ENCODE measurements around the gene CYB561D2. TPM values are rescaled to one million over a fixed set of nuclear protein-coding genes. Genes with fewer than 3 reads are reported as not detected.
A peak's percentile ranks its signal among the peaks of the same experiment; 100 is the strongest.

CYB561D2 gene
- total RNA-seq, 1 experiment from 2014 or later = 19.3 TPM

GRCh38 chr3:50331364-50331907 lies 19.2 kb upstream of the CYB561D2 start:
- Histone ChIP-seq H3K9me2 (ENCODE audit: insufficient read depth) (no peaks in the 10 kb centered on the region), H3K4me3 (no peak overlapping the region), H4K20me1 (ENCODE audit: insufficient read depth) (no peaks in the 10 kb centered on the region; the same call in 1 of the 2 replicates), H3K27ac (no peak overlapping the region), H3K27me3 (ENCODE audit: insufficient read depth, low read depth) (no peaks in the 10 kb centered on the region), H3K4me1 (replicated peaks; ENCODE audit: insufficient read depth) (peaks cover 19% of the 10 kb centered on the region), H3K9me3 (ENCODE audit: insufficient read depth, low read depth) (no peaks in the 10 kb centered on the region), H3K36me3 (ENCODE audit: low read depth) (no peaks in the 10 kb centered on the region), H3K4me2 (no peak overlapping the region), H3K79me2 (ENCODE audit: low read depth) (peaks cover 50% of the 10 kb centered on the region), H3F3A (ENCODE audit: insufficient read depth, low read depth) (peaks cover 38% of the 10 kb centered on the region), H2AFZ (no peak overlapping the region)
- POLR2A ChIA-PET (ENCODE audit: unreplicated experiment) = no interaction called here
- TF ChIP-seq EZH2 (IDR thresholded peaks at IDR 0.05; ENCODE audit: low read depth) (no peak), CTCF (conservative IDR thresholded peaks at IDR 0.05) (no peak)
- intact Hi-C loops (cut with micrococcal nuclease; ENCODE audit: unreplicated experiment) = no loop called here
- BruUV-seq (replicated peaks) = no TSS peak
- CTCF ChIA-PET = no interaction called here
- DNase-seq = no peak

GRCh38 chr3:50333744-50334328 lies 16.8 kb upstream of the CYB561D2 start:
- H2AFZ ChIP-seq = no peak overlapping the region
- DNase-seq = no peak
- POLR2A ChIA-PET (ENCODE audit: unreplicated experiment) = interaction anchor here (0.5 to 0.6 kb wide), 2 partner anchors 11 to 27 kb away, joined by 20 to 21 read pairs; no protein-coding TSS in a partner anchor
- no peaks in the 10 kb centered on the region for H3K9me3 ChIP-seq (ENCODE audit: insufficient read depth, low read depth)
- CTCF ChIA-PET = no interaction called here
- H3K27me3 ChIP-seq (ENCODE audit: insufficient read depth, low read depth) = no peaks in the 10 kb centered on the region
- TF ChIP-seq EZH2 (IDR thresholded peaks at IDR 0.05; ENCODE audit: low read depth) (no peak), CTCF (conservative IDR thresholded peaks at IDR 0.05) (no peak)
- H3K79me2 ChIP-seq (ENCODE audit: low read depth) = peaks cover 42% of the 10 kb centered on the region
- H3K4me2 ChIP-seq = no peak overlapping the region
- intact Hi-C loops (cut with micrococcal nuclease; ENCODE audit: unreplicated experiment) = no loop called here
- H3K4me3 ChIP-seq = no peak overlapping the region
- H3K4me1 ChIP-seq (replicated peaks; ENCODE audit: insufficient read depth) = peaks cover 24% of the 10 kb centered on the region
- no peak overlapping the region for H3K27ac ChIP-seq
- H3K36me3 ChIP-seq (ENCODE audit: low read depth) = no peaks in the 10 kb centered on the region
- peaks cover 45% of the 10 kb centered on the region for H3F3A ChIP-seq (ENCODE audit: insufficient read depth, low read depth)
- no peaks in the 10 kb centered on the region for H3K9me2 ChIP-seq (ENCODE audit: insufficient read depth)
- BruUV-seq (replicated peaks) = no TSS peak
- H4K20me1 ChIP-seq (ENCODE audit: insufficient read depth) = no peaks in the 10 kb centered on the region

- Histone ChIP-seq H2AFZ (no peak overlapping the region), H3K4me3 (no peak overlapping the region), H3F3A (ENCODE audit: insufficient read depth, low read depth) (peaks cover 41% of the 10 kb centered on the region; the same call in 1 of the 2 replicates), H3K36me3 (ENCODE audit: low read depth) (no peaks in the 10 kb centered on the region), H3K4me2 (peak overlapping the region; percentile 73), H3K9me3 (ENCODE audit: insufficient read depth, low read depth) (no peaks in the 10 kb centered on the region), H4K20me1 (ENCODE audit: insufficient read depth) (no peaks in the 10 kb centered on the region), H3K27me3 (ENCODE audit: insufficient read depth, low read depth) (no peaks in the 10 kb centered on the region), H3K27ac (no peak overlapping the region; the same call in 1 of the 2 replicates), H3K79me2 (ENCODE audit: low read depth) (peaks cover 42% of the 10 kb centered on the region), H3K9me2 (ENCODE audit: insufficient read depth) (no peaks in the 10 kb centered on the region), H3K4me1 (replicated peaks; ENCODE audit: insufficient read depth) (peaks cover 25% of the 10 kb centered on the region)
- ChIA-PET POLR2A (ENCODE audit: unreplicated experiment) (no interaction called here), CTCF (no interaction called here)
- DNase-seq = no peak
- intact Hi-C loops (cut with micrococcal nuclease; ENCODE audit: unreplicated experiment) = loop anchor here (1.0 to 5.0 kb wide), 3 partner anchors 34 to 107 kb away; partner anchors contain the start of gene SEMA3B
- BruUV-seq (replicated peaks) = no TSS peak
- TF ChIP-seq EZH2 (IDR thresholded peaks at IDR 0.05; ENCODE audit: low read depth) (no peak), CTCF (conservative IDR thresholded peaks at IDR 0.05) (no peak)
Measured at GRCh38 chr3:50334339-50335075, 16.2 kb upstream of the CYB561D2 start.

Data from PC-9 (cell line).